ENCODE data around the gene NPR2. TPM values are rescaled to one million over a fixed set of nuclear protein-coding genes. Genes with fewer than 3 reads are reported as not detected.

The NPR2 gene
- 10.1 to 14.1 TPM (median 12.6 TPM) in 3 replicates for total RNA-seq (2021)
- Bru-seq, nascent RNA, result percentile 46 among the genes with signal in this experiment
- long read RNA-seq, experiment 1, transcript NPR2-201 (22 exons, 3,686 nt), result major isoform, 9 of 23 reads
- long read RNA-seq, experiment 1, partial matches to known transcripts, result 3 of 23 reads
- long read RNA-seq, experiment 1, other reads (novel, unspliced or antisense), result 11 of 23 reads
- long read RNA-seq, experiment 2, partial matches to known transcripts, result 2 of 3 reads
- long read RNA-seq, experiment 2, other reads (novel, unspliced or antisense), result 1 of 3 reads
- long read RNA-seq, experiment 3, result 0 reads

DNA sequence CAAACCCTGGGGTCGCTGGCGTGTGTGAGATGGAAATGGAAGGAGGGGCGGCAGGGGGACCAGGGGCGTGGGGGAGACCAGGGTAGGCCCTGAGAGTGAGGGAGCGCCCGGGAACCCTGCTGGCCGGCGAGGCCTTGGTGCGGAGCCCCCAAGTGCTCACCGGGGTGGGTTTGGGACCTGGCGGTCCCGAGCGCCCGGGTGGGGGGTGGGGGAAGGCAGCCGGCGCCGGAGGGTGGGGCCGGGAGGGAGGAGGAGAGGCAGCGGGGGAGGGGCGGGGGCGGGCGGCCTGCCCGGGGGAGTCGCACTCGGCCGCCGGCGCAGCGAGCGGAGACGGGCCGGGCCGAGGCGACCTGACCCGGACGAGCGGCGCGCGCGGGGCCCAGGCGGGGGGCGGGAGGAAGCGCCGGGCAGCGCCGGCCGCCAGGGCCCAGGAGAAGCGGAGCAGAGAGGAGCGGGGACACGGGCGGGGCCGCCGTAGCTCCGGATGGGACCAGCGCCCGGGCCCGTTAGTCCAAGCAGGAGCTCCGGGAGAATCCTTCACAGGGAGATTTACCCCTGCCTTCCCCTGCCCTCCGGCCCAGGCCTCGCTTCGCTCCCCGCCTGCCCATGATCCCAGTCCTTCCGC, at the start of gene NPR2:
TSS of gene NPR2 (plus strand) at position 295 of the 625 bp plus-strand sequence. CDS start 818 bp downstream, outside the sequence.
- Mint-ChIP-seq H3K27me3 (ENCODE audit: low read depth) (peaks cover 3% of the 10 kb centered on the region; the same call in 1 of the 2 replicates), H3K4me3 (peak within 1 kb of the TSS; percentile 90), H3K4me1 (peaks cover 12% of the 10 kb centered on the region), H3K27ac (no peak within 1 kb of the TSS), H3K36me3 (peaks cover 7% of the 10 kb centered on the region; the same call in 1 of the 2 replicates), H3K9me3 (no peaks in the 10 kb centered on the region)
- ATAC-seq (peak; percentile 38), DNase-seq (ENCODE audit: low spot score) (peak; percentile 49)
- CTCF ChIA-PET, result interaction anchor here (0.6 to 5.9 kb wide), 11 partner anchors 21 to 163 kb away, joined by 3 to 143 read pairs (median 6); partner anchors contain the start of genes HINT2, SPAAR and SPAG8
- POLR2A ChIA-PET, result interaction anchor here (0.6 to 0.8 kb wide), 2 partner anchors 26 to 187 kb away, joined by 3 to 4 read pairs; partner anchors contain the start of gene TESK1
- TF ChIP-seq, protein P1, sequence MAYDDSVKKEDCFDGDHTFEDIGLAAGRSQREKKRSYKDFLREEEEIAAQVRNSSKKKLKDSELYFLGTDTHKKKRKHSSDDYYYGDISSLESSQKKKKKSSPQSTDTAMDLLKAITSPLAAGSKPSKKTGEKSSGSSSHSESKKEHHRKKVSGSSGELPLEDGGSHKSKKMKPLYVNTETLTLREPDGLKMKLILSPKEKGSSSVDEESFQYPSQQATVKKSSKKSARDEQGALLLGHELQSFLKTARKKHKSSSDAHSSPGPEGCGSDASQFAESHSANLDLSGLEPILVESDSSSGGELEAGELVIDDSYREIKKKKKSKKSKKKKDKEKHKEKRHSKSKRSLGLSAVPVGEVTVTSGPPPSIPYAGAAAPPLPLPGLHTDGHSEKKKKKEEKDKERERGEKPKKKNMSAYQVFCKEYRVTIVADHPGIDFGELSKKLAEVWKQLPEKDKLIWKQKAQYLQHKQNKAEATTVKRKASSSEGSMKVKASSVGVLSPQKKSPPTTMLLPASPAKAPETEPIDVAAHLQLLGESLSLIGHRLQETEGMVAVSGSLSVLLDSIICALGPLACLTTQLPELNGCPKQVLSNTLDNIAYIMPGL (CRISPR knock-in tag; IDR thresholded peaks at IDR 0.05), result 0 out of 2 replicates have a peak, but pooled peaks have one; percentile 4
- TF ChIP-seq, protein P2, sequence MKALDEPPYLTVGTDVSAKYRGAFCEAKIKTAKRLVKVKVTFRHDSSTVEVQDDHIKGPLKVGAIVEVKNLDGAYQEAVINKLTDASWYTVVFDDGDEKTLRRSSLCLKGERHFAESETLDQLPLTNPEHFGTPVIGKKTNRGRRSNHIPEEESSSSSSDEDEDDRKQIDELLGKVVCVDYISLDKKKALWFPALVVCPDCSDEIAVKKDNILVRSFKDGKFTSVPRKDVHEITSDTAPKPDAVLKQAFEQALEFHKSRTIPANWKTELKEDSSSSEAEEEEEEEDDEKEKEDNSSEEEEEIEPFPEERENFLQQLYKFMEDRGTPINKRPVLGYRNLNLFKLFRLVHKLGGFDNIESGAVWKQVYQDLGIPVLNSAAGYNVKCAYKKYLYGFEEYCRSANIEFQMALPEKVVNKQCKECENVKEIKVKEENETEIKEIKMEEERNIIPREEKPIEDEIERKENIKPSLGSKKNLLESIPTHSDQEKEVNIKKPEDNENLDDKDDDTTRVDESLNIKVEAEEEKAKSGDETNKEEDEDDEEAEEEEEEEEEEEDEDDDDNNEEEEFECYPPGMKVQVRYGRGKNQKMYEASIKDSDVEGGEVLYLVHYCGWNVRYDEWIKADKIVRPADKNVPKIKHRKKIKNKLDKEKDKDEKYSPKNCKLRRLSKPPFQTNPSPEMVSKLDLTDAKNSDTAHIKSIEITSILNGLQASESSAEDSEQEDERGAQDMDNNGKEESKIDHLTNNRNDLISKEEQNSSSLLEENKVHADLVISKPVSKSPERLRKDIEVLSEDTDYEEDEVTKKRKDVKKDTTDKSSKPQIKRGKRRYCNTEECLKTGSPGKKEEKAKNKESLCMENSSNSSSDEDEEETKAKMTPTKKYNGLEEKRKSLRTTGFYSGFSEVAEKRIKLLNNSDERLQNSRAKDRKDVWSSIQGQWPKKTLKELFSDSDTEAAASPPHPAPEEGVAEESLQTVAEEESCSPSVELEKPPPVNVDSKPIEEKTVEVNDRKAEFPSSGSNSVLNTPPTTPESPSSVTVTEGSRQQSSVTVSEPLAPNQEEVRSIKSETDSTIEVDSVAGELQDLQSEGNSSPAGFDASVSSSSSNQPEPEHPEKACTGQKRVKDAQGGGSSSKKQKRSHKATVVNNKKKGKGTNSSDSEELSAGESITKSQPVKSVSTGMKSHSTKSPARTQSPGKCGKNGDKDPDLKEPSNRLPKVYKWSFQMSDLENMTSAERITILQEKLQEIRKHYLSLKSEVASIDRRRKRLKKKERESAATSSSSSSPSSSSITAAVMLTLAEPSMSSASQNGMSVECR (CRISPR knock-in tag; IDR thresholded peaks at IDR 0.05; ENCODE audit: borderline replicate concordance), result no peak

DNA sequence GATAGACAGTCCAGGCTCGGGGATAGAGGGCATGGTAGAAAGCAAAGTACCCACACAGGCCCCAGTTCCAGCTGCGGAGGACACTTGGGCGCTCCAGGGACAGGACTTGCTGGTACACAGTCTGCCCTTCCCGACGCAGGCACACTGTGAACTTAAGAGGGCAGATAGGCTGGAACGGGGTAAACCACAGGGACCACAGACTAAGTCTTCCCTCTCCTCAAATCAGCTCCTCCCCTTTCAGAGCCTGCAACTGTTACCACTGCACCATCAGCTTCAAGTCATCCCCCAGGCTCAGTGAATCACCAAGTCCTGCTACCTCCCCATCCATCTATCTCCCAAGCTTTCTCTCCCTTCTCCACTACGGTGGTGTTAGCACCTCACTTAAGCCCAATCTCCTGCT, 49.7 kb upstream of the NPR2 start:
- Mint-ChIP-seq H3K4me1 (peaks cover 10% of the 10 kb centered on the region), H3K27me3 (ENCODE audit: low read depth) (no peaks in the 10 kb centered on the region), H3K4me3 (no peak overlapping the region), H3K9me3 (no peaks in the 10 kb centered on the region), H3K27ac (0 out of 2 replicates have a peak overlapping the region, but pooled peaks have one; percentile 9), H3K36me3 (peaks cover 74% of the 10 kb centered on the region)
- ATAC-seq, result no peak
- ChIA-PET POLR2A (no interaction called here), CTCF (interaction anchor here (0.9 kb wide), 1 partner anchor 81 kb away, joined by 4 read pairs; no protein-coding TSS in a partner anchor)
- DNase-seq (ENCODE audit: low spot score), result no peak
- no peak for TF ChIP-seq NFE2L1 (CRISPR knock-in tag; IDR thresholded peaks at IDR 0.05)

DNA sequence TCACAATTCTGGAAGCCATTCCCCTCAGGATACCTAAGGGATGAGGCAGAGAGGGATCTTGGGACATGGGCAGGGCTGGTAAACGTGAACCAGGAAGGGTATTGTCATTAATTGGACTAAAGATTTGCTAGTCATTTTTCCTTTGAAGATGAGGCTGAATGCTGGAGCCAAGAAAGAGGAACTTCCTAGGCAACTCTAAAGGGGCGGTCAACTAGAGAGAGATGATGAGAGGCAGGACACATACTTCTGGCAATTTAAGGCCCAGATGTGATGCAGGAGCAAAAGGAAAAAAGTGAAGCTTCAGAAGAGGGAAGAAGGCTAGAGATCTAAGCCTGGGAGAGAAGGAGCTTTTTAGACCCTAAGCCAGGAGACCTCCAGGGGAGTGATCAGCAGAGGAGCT, 47.9 kb upstream of the NPR2 start:
- ChIA-PET POLR2A (no interaction called here), CTCF (no interaction called here)
- Mint-ChIP-seq H3K27me3 (ENCODE audit: low read depth) (no peaks in the 10 kb centered on the region), H3K27ac (no peak overlapping the region), H3K9me3 (no peaks in the 10 kb centered on the region), H3K4me1 (peaks cover 22% of the 10 kb centered on the region), H3K36me3 (peaks cover 62% of the 10 kb centered on the region), H3K4me3 (no peak overlapping the region)
- DNase-seq (ENCODE audit: low spot score) (no peak), ATAC-seq (no peak)
- TF ChIP-seq ETV6 (CRISPR knock-in tag; IDR thresholded peaks at IDR 0.05) (no peak), MYBL2 (CRISPR knock-in tag; IDR thresholded peaks at IDR 0.05) (no peak), NFYB (CRISPR knock-in tag; conservative IDR thresholded peaks at IDR 0.05; ENCODE audit: low read depth) (no peak), TEAD4 (CRISPR knock-in tag; IDR thresholded peaks at IDR 0.05) (no peak)
- TF ChIP-seq, protein P3, sequence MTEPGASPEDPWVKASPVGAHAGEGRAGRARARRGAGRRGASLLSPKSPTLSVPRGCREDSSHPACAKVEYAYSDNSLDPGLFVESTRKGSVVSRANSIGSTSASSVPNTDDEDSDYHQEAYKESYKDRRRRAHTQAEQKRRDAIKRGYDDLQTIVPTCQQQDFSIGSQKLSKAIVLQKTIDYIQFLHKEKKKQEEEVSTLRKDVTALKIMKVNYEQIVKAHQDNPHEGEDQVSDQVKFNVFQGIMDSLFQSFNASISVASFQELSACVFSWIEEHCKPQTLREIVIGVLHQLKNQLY (CRISPR knock-in tag; IDR thresholded peaks at IDR 0.05), result no peak
- TF ChIP-seq, protein P4, sequence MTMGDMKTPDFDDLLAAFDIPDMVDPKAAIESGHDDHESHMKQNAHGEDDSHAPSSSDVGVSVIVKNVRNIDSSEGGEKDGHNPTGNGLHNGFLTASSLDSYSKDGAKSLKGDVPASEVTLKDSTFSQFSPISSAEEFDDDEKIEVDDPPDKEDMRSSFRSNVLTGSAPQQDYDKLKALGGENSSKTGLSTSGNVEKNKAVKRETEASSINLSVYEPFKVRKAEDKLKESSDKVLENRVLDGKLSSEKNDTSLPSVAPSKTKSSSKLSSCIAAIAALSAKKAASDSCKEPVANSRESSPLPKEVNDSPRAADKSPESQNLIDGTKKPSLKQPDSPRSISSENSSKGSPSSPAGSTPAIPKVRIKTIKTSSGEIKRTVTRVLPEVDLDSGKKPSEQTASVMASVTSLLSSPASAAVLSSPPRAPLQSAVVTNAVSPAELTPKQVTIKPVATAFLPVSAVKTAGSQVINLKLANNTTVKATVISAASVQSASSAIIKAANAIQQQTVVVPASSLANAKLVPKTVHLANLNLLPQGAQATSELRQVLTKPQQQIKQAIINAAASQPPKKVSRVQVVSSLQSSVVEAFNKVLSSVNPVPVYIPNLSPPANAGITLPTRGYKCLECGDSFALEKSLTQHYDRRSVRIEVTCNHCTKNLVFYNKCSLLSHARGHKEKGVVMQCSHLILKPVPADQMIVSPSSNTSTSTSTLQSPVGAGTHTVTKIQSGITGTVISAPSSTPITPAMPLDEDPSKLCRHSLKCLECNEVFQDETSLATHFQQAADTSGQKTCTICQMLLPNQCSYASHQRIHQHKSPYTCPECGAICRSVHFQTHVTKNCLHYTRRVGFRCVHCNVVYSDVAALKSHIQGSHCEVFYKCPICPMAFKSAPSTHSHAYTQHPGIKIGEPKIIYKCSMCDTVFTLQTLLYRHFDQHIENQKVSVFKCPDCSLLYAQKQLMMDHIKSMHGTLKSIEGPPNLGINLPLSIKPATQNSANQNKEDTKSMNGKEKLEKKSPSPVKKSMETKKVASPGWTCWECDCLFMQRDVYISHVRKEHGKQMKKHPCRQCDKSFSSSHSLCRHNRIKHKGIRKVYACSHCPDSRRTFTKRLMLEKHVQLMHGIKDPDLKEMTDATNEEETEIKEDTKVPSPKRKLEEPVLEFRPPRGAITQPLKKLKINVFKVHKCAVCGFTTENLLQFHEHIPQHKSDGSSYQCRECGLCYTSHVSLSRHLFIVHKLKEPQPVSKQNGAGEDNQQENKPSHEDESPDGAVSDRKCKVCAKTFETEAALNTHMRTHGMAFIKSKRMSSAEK (CRISPR knock-in tag; IDR thresholded peaks at IDR 0.05; ENCODE audit: borderline replicate concordance), result no peak
- TF ChIP-seq, protein P5, sequence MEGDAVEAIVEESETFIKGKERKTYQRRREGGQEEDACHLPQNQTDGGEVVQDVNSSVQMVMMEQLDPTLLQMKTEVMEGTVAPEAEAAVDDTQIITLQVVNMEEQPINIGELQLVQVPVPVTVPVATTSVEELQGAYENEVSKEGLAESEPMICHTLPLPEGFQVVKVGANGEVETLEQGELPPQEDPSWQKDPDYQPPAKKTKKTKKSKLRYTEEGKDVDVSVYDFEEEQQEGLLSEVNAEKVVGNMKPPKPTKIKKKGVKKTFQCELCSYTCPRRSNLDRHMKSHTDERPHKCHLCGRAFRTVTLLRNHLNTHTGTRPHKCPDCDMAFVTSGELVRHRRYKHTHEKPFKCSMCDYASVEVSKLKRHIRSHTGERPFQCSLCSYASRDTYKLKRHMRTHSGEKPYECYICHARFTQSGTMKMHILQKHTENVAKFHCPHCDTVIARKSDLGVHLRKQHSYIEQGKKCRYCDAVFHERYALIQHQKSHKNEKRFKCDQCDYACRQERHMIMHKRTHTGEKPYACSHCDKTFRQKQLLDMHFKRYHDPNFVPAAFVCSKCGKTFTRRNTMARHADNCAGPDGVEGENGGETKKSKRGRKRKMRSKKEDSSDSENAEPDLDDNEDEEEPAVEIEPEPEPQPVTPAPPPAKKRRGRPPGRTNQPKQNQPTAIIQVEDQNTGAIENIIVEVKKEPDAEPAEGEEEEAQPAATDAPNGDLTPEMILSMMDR (IDR thresholded peaks at IDR 0.05), result no peak
- TF ChIP-seq, protein P6, sequence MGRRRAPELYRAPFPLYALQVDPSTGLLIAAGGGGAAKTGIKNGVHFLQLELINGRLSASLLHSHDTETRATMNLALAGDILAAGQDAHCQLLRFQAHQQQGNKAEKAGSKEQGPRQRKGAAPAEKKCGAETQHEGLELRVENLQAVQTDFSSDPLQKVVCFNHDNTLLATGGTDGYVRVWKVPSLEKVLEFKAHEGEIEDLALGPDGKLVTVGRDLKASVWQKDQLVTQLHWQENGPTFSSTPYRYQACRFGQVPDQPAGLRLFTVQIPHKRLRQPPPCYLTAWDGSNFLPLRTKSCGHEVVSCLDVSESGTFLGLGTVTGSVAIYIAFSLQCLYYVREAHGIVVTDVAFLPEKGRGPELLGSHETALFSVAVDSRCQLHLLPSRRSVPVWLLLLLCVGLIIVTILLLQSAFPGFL (CRISPR knock-in tag; IDR thresholded peaks at IDR 0.05; ENCODE audit: borderline replicate concordance), result no peak
- TF ChIP-seq, protein P7, sequence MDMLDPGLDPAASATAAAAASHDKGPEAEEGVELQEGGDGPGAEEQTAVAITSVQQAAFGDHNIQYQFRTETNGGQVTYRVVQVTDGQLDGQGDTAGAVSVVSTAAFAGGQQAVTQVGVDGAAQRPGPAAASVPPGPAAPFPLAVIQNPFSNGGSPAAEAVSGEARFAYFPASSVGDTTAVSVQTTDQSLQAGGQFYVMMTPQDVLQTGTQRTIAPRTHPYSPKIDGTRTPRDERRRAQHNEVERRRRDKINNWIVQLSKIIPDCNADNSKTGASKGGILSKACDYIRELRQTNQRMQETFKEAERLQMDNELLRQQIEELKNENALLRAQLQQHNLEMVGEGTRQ (CRISPR knock-in tag; IDR thresholded peaks at IDR 0.05), result no peak

Measured in WTC11 (cell line).